HL-60/S4 treated with phorbol 12-myristate 13-acetate at 8.2 ng/mL for 4 days and 3 days (cell line): ENCODE measurements around the gene SAFB2.

Experiments
- in situ Hi-C: fragments of 300-500 bp; cut with MboI; formaldehyde crosslinking; loops from 2 replicates; pipeline ENCODE4 v1.15.0; 2022; ENCODE audit warnings: low sequenced_read_pairs

SAFB2 gene

GRCh38 chr19:5622465-5623396 is at the start of gene SAFB2, which contains the start of gene SAFB:
Gene SAFB2 (minus strand): TSS chr19:5622776. CDS start chr19:5622715, 61 bp downstream.
Gene SAFB (plus strand): TSS chr19:5623083. CDS start chr19:5623206, 123 bp downstream.
- in situ Hi-C loops, result no loop called here

- in situ Hi-C loops, result no loop called here
Observed at GRCh38 chr19:5671600-5671999, 49.0 kb upstream of the SAFB2 start.

GRCh38 chr19:5669212-5669611 is 46.6 kb upstream of the SAFB2 start:
- in situ Hi-C loops, result no loop called here

- in situ Hi-C loops, result no loop called here
Observed at GRCh38 chr19:5667751-5668271, 45.2 kb upstream of the SAFB2 start.

- in situ Hi-C loops, result no loop called here
Observed at GRCh38 chr19:5666921-5667610, 44.5 kb upstream of the SAFB2 start.

GRCh38 chr19:5665781-5666513 is 43.4 kb upstream of the SAFB2 start:
- in situ Hi-C loops, result no loop called here

- in situ Hi-C loops, result no loop called here
Observed at GRCh38 chr19:5664515-5664914, 41.9 kb upstream of the SAFB2 start.

GRCh38 chr19:5663904-5664303 is 41.3 kb upstream of the SAFB2 start:
- in situ Hi-C loops, result no loop called here

- in situ Hi-C loops, result no loop called here
Observed at GRCh38 chr19:5661483-5661882, 38.9 kb upstream of the SAFB2 start.

- in situ Hi-C loops, result no loop called here
Observed at GRCh38 chr19:5655412-5655811, 32.8 kb upstream of the SAFB2 start.

GRCh38 chr19:5654931-5655330 is 32.4 kb upstream of the SAFB2 start:
- in situ Hi-C loops, result no loop called here

- in situ Hi-C loops, result no loop called here
Observed at GRCh38 chr19:5652261-5652660, 29.7 kb upstream of the SAFB2 start.

GRCh38 chr19:5651361-5651760 is 28.8 kb upstream of the SAFB2 start:
- in situ Hi-C loops, result no loop called here

GRCh38 chr19:5648464-5648863 is 25.9 kb upstream of the SAFB2 start:
- in situ Hi-C loops, result no loop called here

- in situ Hi-C loops, result no loop called here
Observed at GRCh38 chr19:5646703-5647102, 24.1 kb upstream of the SAFB2 start.

- in situ Hi-C loops, result no loop called here
Observed at GRCh38 chr19:5645409-5645808, 22.8 kb upstream of the SAFB2 start.

- in situ Hi-C loops, result no loop called here
Observed at GRCh38 chr19:5644037-5644436, 21.5 kb upstream of the SAFB2 start.

- in situ Hi-C loops, result no loop called here
Observed at GRCh38 chr19:5643060-5643459, 20.5 kb upstream of the SAFB2 start.

GRCh38 chr19:5642204-5642603 is 19.6 kb upstream of the SAFB2 start:
- in situ Hi-C loops, result no loop called here

GRCh38 chr19:5641171-5641570 is 18.6 kb upstream of the SAFB2 start:
- in situ Hi-C loops, result no loop called here

GRCh38 chr19:5637971-5638370 is 15.4 kb upstream of the SAFB2 start:
- in situ Hi-C loops, result no loop called here
